OCI-LY3 (cell line): Measurements from ENCODE around the gene IL1RAPL1.

Source experiments
- H2AFZ ChIP-seq: fragments of 200-600, 300-600 bp; shearing (Covaris generic); 2 replicates; pipeline ENCODE4 v1.6.0; 2014; ENCODE audit warnings: antibody characterized with exemption, low read depth, low read length
- H3K27ac ChIP-seq: fragments of 200-600, 300-600 bp; sonication (generic); 2 replicates; pipeline ENCODE4 v1.5.1; 2014; ENCODE audit warnings: mild to moderate bottlenecking, low read length, moderate library complexity, mixed read lengths
- H3K27me3 ChIP-seq: fragments of 200-600, 300-600 bp; sonication (generic); 2 replicates; pipeline ENCODE4 v1.6.1; 2014; ENCODE audit warnings: low read depth, low read length, mixed read lengths
- H3K36me3 ChIP-seq: fragments of 200-600, 300-600 bp; sonication (generic); replicated peaks from 2 replicates; pipeline ENCODE3; 2014; ENCODE audit warnings: low read depth, low read length, mixed read lengths
- H3K4me1 ChIP-seq: fragments of 300-600, 200-600 bp; sonication (generic); 2 replicates; pipeline ENCODE4 v1.6.1; 2014; ENCODE audit warnings: low read length, mixed read lengths
- H3K4me2 ChIP-seq: fragments of 200-600, 300-600 bp; sonication (generic); 2 replicates; pipeline ENCODE4 v1.6.1; 2014; ENCODE audit warnings: low read length, mixed read lengths
- H3K4me3 ChIP-seq: fragments of 300-600, 200-600 bp; sonication (generic); 2 replicates; pipeline ENCODE4 v1.5.1; 2014; ENCODE audit warnings: antibody characterized with exemption, mild to moderate bottlenecking, low read length, moderate library complexity
- H3K79me2 ChIP-seq: fragments of 300-600, 200-600 bp; shearing (Covaris generic); 2 replicates; pipeline ENCODE4 v1.6.1; 2014; ENCODE audit warnings: mild to moderate bottlenecking, low read length, mixed read lengths
- H3K9ac ChIP-seq: fragments of 300-600, 200-600 bp; shearing (Covaris generic); 2 replicates; pipeline ENCODE4 v1.6.0; 2014; ENCODE audit warnings: mild to moderate bottlenecking, low read length, moderate library complexity
- H3K9me3 ChIP-seq: fragments of 200-600, 300-600 bp; shearing (Covaris generic); 2 replicates; pipeline ENCODE4 v1.6.1; 2014; ENCODE audit warnings: low read length, mixed read lengths; ENCODE audit not compliant: insufficient read depth
- H4K20me1 ChIP-seq: fragments of 200-600, 300-600 bp; sonication (generic); 2 replicates; pipeline ENCODE4 v1.6.1; 2016; ENCODE audit warnings: low read length, mixed read lengths; ENCODE audit not compliant: insufficient read depth
- CTCF ChIP-seq: fragments of 200-600, 300-600 bp; sonication (generic); IDR thresholded peaks from 2 replicates; pipeline ENCODE4 v1.5.1; 2014; ENCODE audit warnings: antibody characterized with exemption, low read length, low read depth
- EZH2phosphoT487 ChIP-seq: fragments of 200-600 bp; shearing (Covaris generic); IDR thresholded peaks from 2 replicates; pipeline ENCODE4 v1.6.1; 2018; ENCODE audit warnings: antibody characterized with exemption, mixed run types, low read depth

Gene IL1RAPL1

DNA sequence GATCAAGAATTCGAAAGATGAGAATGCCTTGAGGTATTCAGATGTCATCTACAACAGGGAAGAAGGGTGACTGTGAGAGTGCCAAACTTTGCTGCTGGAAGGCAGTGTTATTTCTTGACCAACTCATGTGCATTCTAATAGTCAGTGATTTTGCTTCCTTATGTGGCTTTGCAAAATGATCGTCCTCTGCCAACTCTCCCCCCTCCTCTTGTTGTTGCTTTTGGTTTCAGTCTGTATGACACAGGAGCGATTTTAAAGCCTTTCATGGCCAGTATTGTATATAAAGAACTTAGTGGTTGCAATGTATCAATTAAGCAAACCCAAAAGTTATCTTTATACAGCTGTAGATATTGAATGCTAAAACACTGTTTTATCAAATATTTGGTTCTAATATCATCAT is 379.1 kb downstream of the IL1RAPL1 start:
- H2AFZ ChIP-seq = peak overlapping the region; percentile 54; the same call in 1 of the 2 replicates
- H3K27me3 ChIP-seq = no peaks in the 10 kb centered on the region
- peaks cover 9% of the 10 kb centered on the region; the same call in 1 of the 2 replicates for H3K4me1 ChIP-seq
- TF ChIP-seq CTCF = no peak
- no peak for TF ChIP-seq EZH2phosphoT487
- H3K9ac ChIP-seq = no peak overlapping the region
- H3K4me3 ChIP-seq = peak overlapping the region; percentile 61
- H3K79me2 ChIP-seq = no peaks in the 10 kb centered on the region
- no peaks in the 10 kb centered on the region for H3K36me3 ChIP-seq
- H3K27ac ChIP-seq = no peak overlapping the region
- no peaks in the 10 kb centered on the region for H3K9me3 ChIP-seq
- H3K4me2 ChIP-seq = peak overlapping the region; percentile 51
- H4K20me1 ChIP-seq = no peaks in the 10 kb centered on the region

DNA sequence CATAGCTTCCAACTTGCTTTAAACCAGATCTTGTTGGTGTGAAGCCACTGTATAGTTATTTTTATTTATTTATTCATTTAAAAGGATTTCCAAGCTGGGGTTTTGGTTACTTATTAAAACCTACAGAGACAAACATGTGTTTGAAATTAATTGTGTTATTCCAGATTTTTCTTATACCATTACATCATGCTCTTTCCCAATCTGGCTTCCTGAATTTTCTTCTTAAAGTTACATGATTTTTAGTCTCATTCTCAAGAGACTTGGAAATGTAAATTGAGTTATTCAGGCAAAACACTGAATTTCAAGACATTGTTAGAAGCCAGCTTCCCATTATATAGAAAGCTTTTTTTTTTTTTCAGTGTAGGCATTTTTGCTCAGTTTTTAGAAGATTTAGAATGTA is 381.9 kb downstream of the IL1RAPL1 start:
- H3K79me2 ChIP-seq = no peaks in the 10 kb centered on the region
- no peaks in the 10 kb centered on the region for H3K36me3 ChIP-seq
- H4K20me1 ChIP-seq = no peaks in the 10 kb centered on the region
- no peak overlapping the region for H3K9ac ChIP-seq
- H3K4me3 ChIP-seq = no peak overlapping the region
- H3K4me1 ChIP-seq = peaks cover 9% of the 10 kb centered on the region; the same call in 1 of the 2 replicates
- H3K27ac ChIP-seq = no peak overlapping the region
- H3K9me3 ChIP-seq = no peaks in the 10 kb centered on the region
- H3K27me3 ChIP-seq = no peaks in the 10 kb centered on the region
- TF ChIP-seq EZH2phosphoT487 = no peak
- no peak overlapping the region for H3K4me2 ChIP-seq
- H2AFZ ChIP-seq = no peak overlapping the region

DNA sequence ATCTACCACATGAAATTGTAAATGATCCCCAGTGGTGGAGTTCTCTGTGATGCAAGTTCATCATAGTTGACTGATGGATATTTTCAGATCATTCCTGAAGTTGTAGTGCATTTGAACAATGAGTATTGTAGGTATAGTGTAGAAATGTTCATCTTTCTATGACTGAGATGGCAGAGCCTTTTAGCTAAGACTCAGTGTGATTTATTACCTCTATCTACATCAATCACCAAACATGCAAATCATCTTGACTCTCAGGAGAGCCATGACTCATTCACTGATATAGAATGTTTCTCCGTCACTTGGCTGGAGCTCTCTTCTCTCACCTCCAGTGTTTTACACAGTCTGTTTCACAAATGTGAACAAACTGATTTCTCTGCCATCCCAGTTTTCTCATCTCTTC is 392.6 kb downstream of the IL1RAPL1 start:
- no peak overlapping the region for H3K9ac ChIP-seq
- H2AFZ ChIP-seq = no peak overlapping the region
- H3K4me1 ChIP-seq = peaks cover 43% of the 10 kb centered on the region
- no peak overlapping the region for H3K27ac ChIP-seq
- no peaks in the 10 kb centered on the region for H3K79me2 ChIP-seq
- no peak overlapping the region for H3K4me3 ChIP-seq
- H3K27me3 ChIP-seq = no peaks in the 10 kb centered on the region
- H3K9me3 ChIP-seq = no peaks in the 10 kb centered on the region
- H3K4me2 ChIP-seq = peak overlapping the region; percentile 26; the same call in 1 of the 2 replicates
- H4K20me1 ChIP-seq = no peaks in the 10 kb centered on the region
- TF ChIP-seq EZH2phosphoT487 (no peak), CTCF (no peak)
- no peaks in the 10 kb centered on the region for H3K36me3 ChIP-seq

GRCh38 chrX:28981952-28982351 is 394.7 kb downstream of the IL1RAPL1 start:
- H3K9me3 ChIP-seq = no peaks in the 10 kb centered on the region
- peaks cover 43% of the 10 kb centered on the region for H3K4me1 ChIP-seq
- no peak overlapping the region for H3K9ac ChIP-seq
- H3K27me3 ChIP-seq = no peaks in the 10 kb centered on the region
- no peak overlapping the region for H3K4me3 ChIP-seq
- H3K4me2 ChIP-seq = peak overlapping the region; percentile 39
- no peaks in the 10 kb centered on the region for H3K79me2 ChIP-seq
- no peaks in the 10 kb centered on the region for H4K20me1 ChIP-seq
- TF ChIP-seq CTCF = no peak
- H2AFZ ChIP-seq = no peak overlapping the region
- H3K27ac ChIP-seq = no peak overlapping the region
- H3K36me3 ChIP-seq = no peaks in the 10 kb centered on the region

DNA sequence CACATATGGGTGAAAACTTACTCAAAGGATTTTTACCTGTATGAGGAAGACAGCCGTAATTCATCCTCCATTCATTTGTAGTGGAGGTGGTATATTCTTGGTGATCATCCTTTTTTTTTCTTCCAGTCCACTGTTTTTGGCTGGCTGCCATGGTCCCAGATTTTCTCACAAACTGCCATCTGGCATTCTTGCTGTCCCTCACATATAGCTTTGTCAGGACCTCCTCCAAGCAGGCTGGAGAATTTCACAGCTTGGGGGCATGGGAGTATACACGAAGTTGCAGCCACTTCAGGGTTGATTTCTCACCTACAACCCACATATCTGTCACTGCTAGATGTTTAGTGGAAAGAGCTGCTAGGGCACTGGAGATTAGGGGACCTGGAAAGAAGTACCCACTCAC is 401.0 kb downstream of the IL1RAPL1 start:
- Histone ChIP-seq H3K9me3 (no peaks in the 10 kb centered on the region), H3K9ac (no peak overlapping the region), H3K4me1 (no peaks in the 10 kb centered on the region), H3K36me3 (no peaks in the 10 kb centered on the region), H3K27me3 (no peaks in the 10 kb centered on the region), H3K79me2 (no peaks in the 10 kb centered on the region), H3K4me2 (no peak overlapping the region), H4K20me1 (no peaks in the 10 kb centered on the region), H3K27ac (no peak overlapping the region), H3K4me3 (no peak overlapping the region), H2AFZ (no peak overlapping the region)
- TF ChIP-seq EZH2phosphoT487 = no peak
- TF ChIP-seq CTCF = no peak
